MM.1S (cell line): ENCODE data around the gene ELL.

Experiments used
- DNase-seq: peaks from one replicate; pipeline ENCODE4 v3.0.0-alpha.2; 2015
- H2AFZ ChIP-seq: fragments of 300-600 bp; sonication (generic); 2 replicates; pipeline ENCODE4 v1.6.0; 2016; ENCODE audit warnings: antibody characterized with exemption, low read length
- H3F3A ChIP-seq: fragments of 300-600 bp; sonication (generic); 2 replicates; pipeline ENCODE4 v1.6.1; 2016; ENCODE audit warnings: mild to moderate bottlenecking, antibody characterized with exemption, low read length, moderate library complexity, mixed read lengths; ENCODE audit not compliant: insufficient read depth
- H3K27ac ChIP-seq: fragments of 300-600 bp; sonication (generic); 2 replicates; pipeline ENCODE4 v1.5.1; 2016; ENCODE audit warnings: mild to moderate bottlenecking, low read length
- H3K27me3 ChIP-seq: fragments of 300-600 bp; sonication (generic); replicated peaks from 2 replicates; pipeline ENCODE4 v1.6.0; 2016; ENCODE audit warnings: low read length; ENCODE audit not compliant: insufficient read depth
- H3K36me3 ChIP-seq: fragments of 300-600 bp; sonication (generic); replicated peaks from 2 replicates; pipeline ENCODE4 v1.6.1; 2016; ENCODE audit warnings: mild to moderate bottlenecking, low read length, mixed read lengths; ENCODE audit not compliant: insufficient read depth
- H3K4me1 ChIP-seq: fragments of 300-600 bp; sonication (generic); 2 replicates; pipeline ENCODE4 v1.6.1; 2016; ENCODE audit warnings: low read length, mixed read lengths
- H3K4me2 ChIP-seq: fragments of 300-600 bp; sonication (generic); 2 replicates; pipeline ENCODE4 v1.6.0; 2016; ENCODE audit warnings: low read depth, low read length
- H3K4me3 ChIP-seq: fragments of 300-600 bp; sonication (generic); 2 replicates; pipeline ENCODE4 v1.5.1; 2016; ENCODE audit warnings: low read length, mixed read lengths
- H3K79me2 ChIP-seq: fragments of 300-600 bp; sonication (generic); 2 replicates; pipeline ENCODE4 v1.6.1; 2016; ENCODE audit warnings: mixed run types, low read length, mixed read lengths
- H3K9ac ChIP-seq: fragments of 300-600 bp; sonication (generic); 2 replicates; pipeline ENCODE4 v1.6.1; 2016; ENCODE audit warnings: low read length, mixed read lengths
- H3K9me2 ChIP-seq: fragments of 300-600 bp; sonication (generic); replicated peaks from 2 replicates; pipeline ENCODE4 v1.6.1; 2016; ENCODE audit warnings: mild to moderate bottlenecking, low read length, mixed read lengths; ENCODE audit not compliant: insufficient read depth
- H3K9me3 ChIP-seq: fragments of 300-600 bp; sonication (generic); replicated peaks from 2 replicates; pipeline ENCODE4 v1.6.1; 2016; ENCODE audit warnings: mild to moderate bottlenecking, low read length, mixed read lengths; ENCODE audit not compliant: insufficient read depth
- H4K20me1 ChIP-seq: fragments of 300-600 bp; sonication (generic); 2 replicates; pipeline ENCODE4 v1.6.1; 2016; ENCODE audit warnings: mild to moderate bottlenecking, low read length, moderate library complexity, mixed read lengths; ENCODE audit not compliant: insufficient read depth
- CTCF ChIP-seq: fragments of 300-600 bp; sonication (generic); IDR thresholded peaks from 2 replicates; pipeline ENCODE4 v1.5.1; 2016; ENCODE audit warnings: antibody characterized with exemption, low read length, mixed read lengths
- EZH2 ChIP-seq: fragments of 300-600 bp; sonication (generic); optimal IDR thresholded peaks from 2 replicates; pipeline ENCODE3; 2017; ENCODE audit warnings: low read depth, mild to moderate bottlenecking, antibody characterized with exemption, low read length, mixed read lengths
- EZH2phosphoT487 ChIP-seq: fragments of 300-600 bp; sonication (generic); IDR thresholded peaks from 2 replicates; pipeline ENCODE4 v1.6.1; 2018; ENCODE audit warnings: antibody characterized with exemption, low read length

Gene ELL

GRCh38 chr19:18432275-18433014 is 89.4 kb downstream of the ELL start:
- H3K9ac ChIP-seq, result no peak overlapping the region
- peaks cover 4% of the 10 kb centered on the region; the same call in 1 of the 2 replicates for H3K4me1 ChIP-seq
- H3F3A ChIP-seq, result no peaks in the 10 kb centered on the region
- TF ChIP-seq EZH2phosphoT487, result no peak
- no peak for TF ChIP-seq EZH2
- TF ChIP-seq CTCF, result no peak
- H3K9me3 ChIP-seq, result no peaks in the 10 kb centered on the region
- no peaks in the 10 kb centered on the region for H4K20me1 ChIP-seq
- DNase-seq, result no peak
- H3K4me2 ChIP-seq, result peak overlapping the region; percentile 47; the same call in 1 of the 2 replicates
- H2AFZ ChIP-seq, result no peak overlapping the region
- no peak overlapping the region for H3K4me3 ChIP-seq
- H3K27me3 ChIP-seq, result peaks cover 16% of the 10 kb centered on the region; the same call in 1 of the 2 replicates
- no peak overlapping the region for H3K27ac ChIP-seq
- no peaks in the 10 kb centered on the region for H3K9me2 ChIP-seq
- no peaks in the 10 kb centered on the region for H3K79me2 ChIP-seq
- H3K36me3 ChIP-seq, result no peaks in the 10 kb centered on the region

DNA sequence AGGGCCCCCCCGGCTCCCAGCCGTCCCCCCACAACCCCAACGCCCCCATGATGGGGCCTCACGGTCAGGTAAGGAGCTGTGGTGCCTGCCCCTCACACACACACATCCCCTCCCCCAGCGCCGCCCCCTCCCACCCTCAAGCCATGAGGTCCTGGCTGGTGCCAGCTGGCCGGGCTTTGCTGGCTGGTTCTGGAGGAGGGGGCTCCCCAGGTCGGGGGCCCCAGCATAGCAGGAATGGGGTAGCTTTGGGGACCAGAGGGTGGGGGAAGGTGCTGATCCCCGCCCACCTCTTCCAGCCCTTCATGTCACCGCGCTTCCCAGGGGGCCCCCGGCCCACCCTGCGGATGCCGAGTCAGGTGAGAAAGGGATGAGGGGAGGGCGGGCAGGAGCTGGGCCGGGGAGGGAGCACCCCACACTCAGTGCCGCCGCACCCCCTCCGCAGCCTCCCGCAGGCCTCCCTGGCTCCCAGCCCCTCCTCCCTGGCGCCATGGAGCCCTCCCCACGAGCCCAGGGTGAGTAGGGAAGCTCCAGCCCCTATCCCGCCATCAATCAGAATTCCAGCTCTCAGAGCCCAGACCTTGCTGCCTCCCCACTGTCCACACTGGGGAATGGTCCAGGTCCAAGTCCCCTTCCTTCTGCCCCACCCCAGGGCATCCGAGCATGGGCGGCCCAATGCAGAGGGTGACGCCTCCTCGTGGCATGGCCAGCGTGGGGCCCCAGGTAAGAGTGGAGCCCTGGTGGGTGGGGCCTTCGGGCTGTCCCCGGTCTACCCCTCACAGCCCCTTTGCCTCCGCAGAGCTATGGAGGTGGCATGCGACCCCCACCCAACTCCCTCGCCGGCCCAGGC is 90.3 kb downstream of the ELL start:
- Histone ChIP-seq H3K79me2 (no peaks in the 10 kb centered on the region), H3K9me3 (no peaks in the 10 kb centered on the region), H2AFZ (no peak overlapping the region), H3K4me1 (peaks cover 4% of the 10 kb centered on the region; the same call in 1 of the 2 replicates), H3K36me3 (no peaks in the 10 kb centered on the region), H3K9ac (no peak overlapping the region), H4K20me1 (no peaks in the 10 kb centered on the region), H3K27ac (no peak overlapping the region), H3K27me3 (peaks cover 16% of the 10 kb centered on the region; the same call in 1 of the 2 replicates), H3K4me3 (no peak overlapping the region), H3K9me2 (no peaks in the 10 kb centered on the region), H3K4me2 (no peak overlapping the region), H3F3A (no peaks in the 10 kb centered on the region)
- no peak for DNase-seq
- TF ChIP-seq EZH2phosphoT487 (no peak), EZH2 (no peak), CTCF (no peak)

DNA sequence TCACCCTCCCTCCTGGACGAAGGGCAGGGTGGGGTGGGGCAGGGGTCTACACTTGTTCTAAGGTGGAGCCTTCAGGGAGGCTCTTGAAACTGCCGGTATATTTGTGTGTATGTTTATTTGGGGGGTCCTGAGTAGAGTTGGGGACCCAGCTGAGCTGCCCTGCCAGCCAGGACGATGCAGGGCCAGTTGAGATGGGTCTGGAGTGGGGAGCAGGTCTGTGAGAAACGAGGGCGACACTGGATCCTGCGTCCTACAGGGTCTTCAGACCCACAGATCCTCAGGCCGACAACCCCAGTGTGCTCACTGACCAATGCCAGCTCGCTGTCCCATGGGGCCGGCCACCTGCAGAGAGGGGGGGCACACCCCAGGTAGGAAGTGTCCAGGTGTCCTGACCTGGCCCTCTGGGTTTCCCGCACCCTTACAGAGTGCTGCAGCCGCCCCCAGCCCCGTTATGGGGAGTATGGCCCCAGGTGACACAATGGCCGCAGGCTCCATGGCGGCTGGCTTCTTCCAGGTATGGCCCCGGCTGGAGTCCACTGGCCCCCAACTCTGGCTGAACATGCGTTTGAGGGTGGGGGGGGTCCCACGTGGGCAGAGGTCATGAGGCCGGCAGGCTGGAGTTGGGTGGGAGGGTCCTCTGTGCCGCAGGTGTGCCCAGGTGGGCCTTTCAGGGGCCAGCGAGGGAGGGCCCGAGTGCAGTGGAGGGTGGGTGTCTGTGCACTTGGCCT is 91.3 kb downstream of the ELL start:
- Histone ChIP-seq H3K9me3 (no peaks in the 10 kb centered on the region), H3K4me3 (no peak overlapping the region), H3K4me1 (peaks cover 4% of the 10 kb centered on the region; the same call in 1 of the 2 replicates), H3K9me2 (no peaks in the 10 kb centered on the region), H4K20me1 (no peaks in the 10 kb centered on the region), H3K27me3 (peaks cover 16% of the 10 kb centered on the region; the same call in 1 of the 2 replicates), H2AFZ (no peak overlapping the region), H3K36me3 (no peaks in the 10 kb centered on the region), H3K9ac (no peak overlapping the region), H3K79me2 (no peaks in the 10 kb centered on the region), H3F3A (no peaks in the 10 kb centered on the region), H3K4me2 (no peak overlapping the region), H3K27ac (no peak overlapping the region)
- no peak for DNase-seq
- TF ChIP-seq EZH2phosphoT487 (no peak), EZH2 (no peak), CTCF (no peak)
